MG63 (cell line): ENCODE results near the gene B4GALT7. TPM values are rescaled to one million over a fixed set of nuclear protein-coding genes. Genes with fewer than 3 reads are reported as not detected.
"Not testable (repeated sequence)": the region's sequence is repeated elsewhere in the genome, so short reads cannot be mapped to it uniquely, and the experiment has no call there.

Source experiments
- DNase-seq: peaks from one replicate; pipeline ENCODE4 v3.0.0-alpha.2; 2020
- H3K27me3 ChIP-seq: fragments of 250-450 bp; sonication (Bioruptor Pico); 2 replicates; pipeline ENCODE4 v1.5.1; 2020; ENCODE audit warnings: mild to moderate bottlenecking, moderate library complexity
- H3K36me3 ChIP-seq: fragments of 250-450 bp; sonication (Bioruptor Pico); 2 replicates; pipeline ENCODE4 v1.5.1; 2020; ENCODE audit warnings: mild to moderate bottlenecking, moderate library complexity
- H3K4me3 ChIP-seq: fragments of 250-450 bp; sonication (Bioruptor Pico); 2 replicates; pipeline ENCODE4 v1.5.1; 2020; ENCODE audit warnings: mild to moderate bottlenecking, moderate library complexity
- H3K9me3 ChIP-seq: fragments of 250-450 bp; sonication (Bioruptor Pico); 2 replicates; pipeline ENCODE4 v1.5.1; 2020; ENCODE audit warnings: mild to moderate bottlenecking, moderate library complexity
- total RNA-seq: library from RNA; depleted of rRNA; stranded (reverse); fragments of >200 nt; shearing (Covaris generic); gene quantifications from 2 replicates; pipeline ENCODE4 v1.2.3, GENCODE V29; 2014; ENCODE audit warnings: low replicate concordance

The B4GALT7 gene
- total RNA-seq, 1 experiment from 2014 or later = 46.5 TPM

- Histone ChIP-seq H3K36me3 (peaks cover 8% of the 10 kb centered on the region; the same call in 1 of the 2 replicates), H3K4me3 (no peak overlapping the region), H3K27me3 (no peaks in the 10 kb centered on the region), H3K9me3 (no peaks in the 10 kb centered on the region)
- DNase-seq = no peak
These were observed 4.7 kb downstream of the B4GALT7 start for GRCh38 chr5:177604656-177605055.

DNA sequence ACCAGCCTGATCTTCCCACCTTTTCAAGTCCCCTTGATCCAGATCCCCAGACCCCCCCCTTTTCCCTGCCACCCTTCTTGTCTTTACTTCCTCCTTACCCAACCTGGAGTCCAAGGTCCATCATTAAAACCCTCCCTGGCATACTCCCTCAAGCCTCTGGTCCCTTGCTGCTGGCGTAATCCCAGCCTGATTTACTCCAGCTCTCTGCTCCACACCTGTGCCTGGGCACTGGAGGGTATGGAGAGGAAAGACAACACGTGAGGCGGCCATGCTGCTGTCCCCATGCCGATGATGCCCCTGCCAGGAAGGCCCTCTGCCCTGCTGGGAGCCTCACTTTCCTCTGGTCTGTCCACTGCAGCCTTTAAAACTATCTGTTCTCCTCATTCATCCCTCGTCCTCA, 5.1 kb downstream of the B4GALT7 start:
- H3K27me3 ChIP-seq = no peaks in the 10 kb centered on the region
- no peak overlapping the region for H3K4me3 ChIP-seq
- no peaks in the 10 kb centered on the region for H3K9me3 ChIP-seq
- DNase-seq = no peak
- H3K36me3 ChIP-seq = peaks cover 8% of the 10 kb centered on the region; the same call in 1 of the 2 replicates

- no peak for DNase-seq
- H3K9me3 ChIP-seq = no peaks in the 10 kb centered on the region
- H3K4me3 ChIP-seq = no peak overlapping the region
- H3K36me3 ChIP-seq = peaks cover 8% of the 10 kb centered on the region; the same call in 1 of the 2 replicates
- no peaks in the 10 kb centered on the region for H3K27me3 ChIP-seq
These were observed 5.7 kb downstream of the B4GALT7 start for GRCh38 chr5:177605667-177606066.

DNA sequence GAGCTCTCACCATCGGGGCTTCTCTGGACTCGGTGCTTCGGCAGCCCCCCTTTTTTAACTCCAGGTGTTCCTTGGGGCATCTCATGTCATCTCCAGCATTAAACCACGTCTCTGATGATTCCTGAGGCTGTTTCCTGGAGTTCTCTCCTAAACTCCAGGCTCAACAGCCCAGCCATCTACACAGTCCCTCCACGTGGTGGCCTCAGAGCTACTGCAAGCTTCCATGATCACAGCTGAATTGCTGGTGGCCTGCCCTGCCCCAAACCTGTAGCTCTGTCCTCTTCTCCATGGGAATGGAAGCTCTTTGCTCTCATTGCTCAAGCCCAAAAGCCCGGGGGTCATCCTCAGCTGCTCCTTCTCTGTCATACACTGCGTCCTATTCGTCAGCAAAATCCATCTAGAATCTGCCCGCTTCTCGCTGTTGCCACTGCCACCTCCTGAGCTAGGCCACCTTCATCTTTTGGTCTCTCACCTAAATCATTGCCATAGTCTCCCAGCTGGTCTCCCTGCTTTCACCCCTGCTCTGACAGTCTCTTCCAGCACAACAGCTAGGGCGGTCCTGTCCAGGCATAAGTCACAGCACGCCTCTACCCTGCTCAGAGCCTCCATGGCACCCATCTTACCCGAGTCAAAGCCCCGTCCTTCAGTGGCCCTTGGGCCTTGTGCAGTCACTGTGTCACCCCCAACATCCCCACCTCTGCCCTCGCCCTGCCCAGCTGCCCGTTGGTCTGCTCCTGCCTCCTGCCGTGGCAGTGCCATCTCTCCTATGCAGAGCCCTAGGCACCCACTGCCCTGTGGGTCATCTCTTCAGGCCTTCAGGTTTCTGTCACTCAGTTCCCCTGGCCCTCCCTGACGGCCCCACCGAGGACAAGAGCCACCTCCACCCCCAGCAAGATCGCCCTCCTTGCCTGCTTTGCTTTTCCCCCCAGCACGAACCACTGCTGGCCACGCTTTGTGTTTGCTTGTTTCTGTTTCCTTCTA, 6.4 kb downstream of the B4GALT7 start:
- Histone ChIP-seq H3K9me3 (no peaks in the 10 kb centered on the region), H3K36me3 (peaks cover 8% of the 10 kb centered on the region; the same call in 1 of the 2 replicates), H3K27me3 (no peaks in the 10 kb centered on the region), H3K4me3 (no peak overlapping the region)
- no peak for DNase-seq

DNA sequence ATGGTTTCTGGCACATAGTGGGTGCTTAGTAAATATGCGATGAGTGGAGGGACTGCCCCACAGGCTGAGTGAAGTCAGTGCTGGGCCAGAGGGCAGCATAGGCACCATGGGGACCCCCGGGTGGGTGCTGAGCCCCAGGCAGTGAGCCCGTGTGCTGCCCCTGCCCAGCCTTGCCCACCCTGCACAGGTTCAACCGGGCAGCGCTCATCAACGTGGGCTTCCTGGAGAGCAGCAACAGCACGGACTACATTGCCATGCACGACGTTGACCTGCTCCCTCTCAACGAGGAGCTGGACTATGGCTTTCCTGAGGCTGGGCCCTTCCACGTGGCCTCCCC, 7.2 kb downstream of the B4GALT7 start:
- Histone ChIP-seq H3K36me3 (peaks cover 8% of the 10 kb centered on the region; the same call in 1 of the 2 replicates), H3K4me3 (no peak overlapping the region), H3K27me3 (no peaks in the 10 kb centered on the region), H3K9me3 (no peaks in the 10 kb centered on the region)
- no peak for DNase-seq

GRCh38 chr5:177607452-177608192, 7.7 kb downstream of the B4GALT7 start:
- H3K36me3 ChIP-seq = peaks cover 8% of the 10 kb centered on the region; the same call in 1 of the 2 replicates
- H3K9me3 ChIP-seq = no peaks in the 10 kb centered on the region
- DNase-seq = peak; percentile 83
- H3K4me3 ChIP-seq = no peak overlapping the region
- H3K27me3 ChIP-seq = no peaks in the 10 kb centered on the region

GRCh38 chr5:177608243-177609075, 8.5 kb downstream of the B4GALT7 start:
- Histone ChIP-seq H3K4me3 (no peak overlapping the region), H3K9me3 (no peaks in the 10 kb centered on the region), H3K27me3 (no peaks in the 10 kb centered on the region), H3K36me3 (peaks cover 8% of the 10 kb centered on the region; the same call in 1 of the 2 replicates)
- DNase-seq = no peak

- Histone ChIP-seq H3K4me3 (no peak overlapping the region), H3K27me3 (no peaks in the 10 kb centered on the region), H3K9me3 (no peaks in the 10 kb centered on the region), H3K36me3 (peaks cover 8% of the 10 kb centered on the region; the same call in 1 of the 2 replicates)
- no peak for DNase-seq
These were observed 9.4 kb downstream of the B4GALT7 start for GRCh38 chr5:177609076-177610059.

- H3K4me3 ChIP-seq = no peak overlapping the region
- H3K36me3 ChIP-seq = peaks cover 8% of the 10 kb centered on the region; the same call in 1 of the 2 replicates
- no peaks in the 10 kb centered on the region for H3K9me3 ChIP-seq
- no peak for DNase-seq
- H3K27me3 ChIP-seq = no peaks in the 10 kb centered on the region
These were observed 10.3 kb downstream of the B4GALT7 start for GRCh38 chr5:177610131-177610769.

DNA sequence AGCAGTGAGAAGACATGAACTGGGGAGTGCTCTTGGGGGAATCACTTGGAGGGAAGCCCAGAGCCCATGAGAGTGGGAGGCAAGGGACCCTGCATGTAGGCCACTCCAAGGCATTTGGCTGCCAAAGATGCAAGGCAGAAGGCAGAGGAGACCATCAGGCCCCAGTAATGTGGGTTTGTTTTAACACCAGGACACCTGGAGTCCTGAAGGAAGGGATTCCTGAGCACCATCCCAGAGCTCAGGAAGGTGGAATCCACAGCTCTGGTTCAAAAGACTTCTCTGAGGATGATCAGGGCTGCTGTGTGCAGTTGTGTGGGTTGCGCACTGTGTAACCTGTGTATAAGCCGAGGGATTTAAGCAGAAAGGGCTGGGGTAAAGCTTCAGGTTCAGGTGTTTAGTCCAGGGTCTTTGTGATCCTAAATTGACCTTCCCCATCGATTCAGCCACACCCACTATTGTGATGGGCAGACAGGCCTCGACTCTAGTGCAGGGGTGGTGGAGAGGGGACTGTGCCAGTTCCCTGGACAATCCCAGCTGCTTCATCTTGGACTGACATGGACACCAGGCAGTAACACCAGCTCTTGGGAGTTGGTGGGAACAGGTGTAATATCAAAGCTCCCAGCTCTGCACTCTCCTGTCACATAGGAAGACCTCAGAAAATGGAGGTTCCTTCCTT, 11.0 kb downstream of the B4GALT7 start:
- no peak for DNase-seq
- H3K27me3 ChIP-seq = no peaks in the 10 kb centered on the region

GRCh38 chr5:177611446-177612214, 11.7 kb downstream of the B4GALT7 start:
- Histone ChIP-seq H3K27me3 (no peaks in the 10 kb centered on the region), H3K9me3 (no peaks in the 10 kb centered on the region), H3K4me3 (no peak overlapping the region), H3K36me3 (peaks cover 13% of the 10 kb centered on the region)
- DNase-seq = no peak

More for the DNA sequence above, 11.0 kb downstream of the B4GALT7 start:
- Histone ChIP-seq H3K36me3 (peaks cover 8% of the 10 kb centered on the region; the same call in 1 of the 2 replicates), H3K4me3 (no peak overlapping the region), H3K9me3 (no peaks in the 10 kb centered on the region)

- Histone ChIP-seq H3K4me3 (no peak overlapping the region), H3K27me3 (no peaks in the 10 kb centered on the region), H3K36me3 (peaks cover 13% of the 10 kb centered on the region)
These were observed 12.3 kb downstream of the B4GALT7 start for GRCh38 chr5:177612215-177612673.

GRCh38 chr5:177620560-177620959, 20.6 kb downstream of the B4GALT7 start:
- no peak for DNase-seq
- no peak overlapping the region for H3K4me3 ChIP-seq
- no peaks in the 10 kb centered on the region for H3K9me3 ChIP-seq
- H3K27me3 ChIP-seq = no peaks in the 10 kb centered on the region
- peaks cover 56% of the 10 kb centered on the region for H3K36me3 ChIP-seq

More at GRCh38 chr5:177612215-177612673, 12.3 kb downstream of the B4GALT7 start:
- no peaks in the 10 kb centered on the region for H3K9me3 ChIP-seq
- DNase-seq = no peak

DNA sequence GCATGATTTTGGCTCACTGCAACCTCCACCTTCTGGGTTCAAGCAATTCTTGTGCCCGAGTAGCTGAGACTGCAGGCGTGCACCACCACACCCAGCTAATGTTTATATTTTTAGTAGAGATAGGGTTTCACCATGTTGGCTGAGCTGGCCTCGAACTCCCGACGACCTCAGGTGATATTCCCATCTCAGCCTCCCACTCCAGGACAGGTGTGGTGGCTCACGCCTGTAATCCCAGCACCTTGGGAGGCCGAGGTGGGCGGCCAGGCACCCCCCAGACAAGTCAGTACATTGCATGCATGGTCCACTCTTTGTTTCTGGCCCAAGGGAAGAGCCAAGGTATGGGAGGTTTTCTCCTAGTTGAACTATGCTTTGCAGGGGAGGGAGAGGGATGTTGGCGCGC, 24.2 kb downstream of the B4GALT7 start:
- H3K27me3 ChIP-seq, DNase-seq, H3K4me3 ChIP-seq, H3K9me3 ChIP-seq: not testable (repeated sequence)
- H3K36me3 ChIP-seq = peaks cover 42% of the 10 kb centered on the region
